ENCODE results near the gene LSMEM2.

- TF ChIP-seq CTCF (IDR thresholded peaks at IDR 0.05) (no peak), POLR2A (IDR thresholded peaks at IDR 0.05) (no peak), POLR2AphosphoS5 (IDR thresholded peaks at IDR 0.05; ENCODE audit: insufficient read depth in 1 of 2, low read depth in 1 of 2) (no peak)
Observed at GRCh38 chr3:50288387-50289007, 9.6 kb downstream of the LSMEM2 start.

All from vagina (tissue), 2 donors.